Measurements from ENCODE around the gene DNAJC6. TPM values are rescaled to one million over a fixed set of nuclear protein-coding genes. Genes with fewer than 3 reads are reported as not detected.

The DNAJC6 gene
- total RNA-seq, 3 donors from 2014 or later, result 1.6 to 9.6 (median 1.8) TPM

DNA sequence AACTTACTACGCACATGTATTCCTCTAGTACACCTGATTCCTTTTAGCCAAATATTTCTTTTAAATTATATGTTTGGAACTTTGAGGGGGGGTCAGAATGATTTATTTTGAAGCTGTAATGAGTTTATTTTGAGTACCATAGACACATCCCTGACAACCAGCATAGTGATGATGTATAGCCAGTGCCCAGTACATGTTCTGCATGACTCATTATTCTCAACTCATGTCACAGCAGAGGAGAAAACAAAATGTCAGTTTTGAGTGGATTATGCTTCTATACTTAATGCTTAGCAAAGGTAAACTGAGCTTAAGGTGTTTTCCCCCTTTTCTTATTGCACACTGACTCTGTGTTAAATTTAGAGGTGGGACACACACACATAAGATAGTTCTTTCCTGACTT is 88.7 kb downstream of the DNAJC6 start:
- intact Hi-C loops (cut with DNase I, micrococcal nuclease), result no loop called here
- H3K4me1 ChIP-seq (ENCODE audit: low read depth), result no peaks in the 10 kb centered on the region
- H3K36me3 ChIP-seq (ENCODE audit: low read depth), result no peaks in the 10 kb centered on the region
- no peak overlapping the region for H3K4me3 ChIP-seq
- ATAC-seq (no peak), DNase-seq (no peak)
- no peaks in the 10 kb centered on the region for H3K9me3 ChIP-seq
- TF ChIP-seq, protein P1, sequence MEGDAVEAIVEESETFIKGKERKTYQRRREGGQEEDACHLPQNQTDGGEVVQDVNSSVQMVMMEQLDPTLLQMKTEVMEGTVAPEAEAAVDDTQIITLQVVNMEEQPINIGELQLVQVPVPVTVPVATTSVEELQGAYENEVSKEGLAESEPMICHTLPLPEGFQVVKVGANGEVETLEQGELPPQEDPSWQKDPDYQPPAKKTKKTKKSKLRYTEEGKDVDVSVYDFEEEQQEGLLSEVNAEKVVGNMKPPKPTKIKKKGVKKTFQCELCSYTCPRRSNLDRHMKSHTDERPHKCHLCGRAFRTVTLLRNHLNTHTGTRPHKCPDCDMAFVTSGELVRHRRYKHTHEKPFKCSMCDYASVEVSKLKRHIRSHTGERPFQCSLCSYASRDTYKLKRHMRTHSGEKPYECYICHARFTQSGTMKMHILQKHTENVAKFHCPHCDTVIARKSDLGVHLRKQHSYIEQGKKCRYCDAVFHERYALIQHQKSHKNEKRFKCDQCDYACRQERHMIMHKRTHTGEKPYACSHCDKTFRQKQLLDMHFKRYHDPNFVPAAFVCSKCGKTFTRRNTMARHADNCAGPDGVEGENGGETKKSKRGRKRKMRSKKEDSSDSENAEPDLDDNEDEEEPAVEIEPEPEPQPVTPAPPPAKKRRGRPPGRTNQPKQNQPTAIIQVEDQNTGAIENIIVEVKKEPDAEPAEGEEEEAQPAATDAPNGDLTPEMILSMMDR (IDR thresholded peaks at IDR 0.05), result no peak

GRCh38 chr1:65399003-65399402 is 89.7 kb downstream of the DNAJC6 start:
- DNase-seq, result no peak
- Histone ChIP-seq H3K36me3 (ENCODE audit: low read depth) (no peaks in the 10 kb centered on the region), H3K9me3 (no peaks in the 10 kb centered on the region), H3K4me3 (no peak overlapping the region), H3K4me1 (ENCODE audit: low read depth) (no peaks in the 10 kb centered on the region)
- TF ChIP-seq, protein P1 (IDR thresholded peaks at IDR 0.05), result no peak
- intact Hi-C loops (cut with DNase I, micrococcal nuclease), result no loop called here
- ATAC-seq, result no peak

DNA sequence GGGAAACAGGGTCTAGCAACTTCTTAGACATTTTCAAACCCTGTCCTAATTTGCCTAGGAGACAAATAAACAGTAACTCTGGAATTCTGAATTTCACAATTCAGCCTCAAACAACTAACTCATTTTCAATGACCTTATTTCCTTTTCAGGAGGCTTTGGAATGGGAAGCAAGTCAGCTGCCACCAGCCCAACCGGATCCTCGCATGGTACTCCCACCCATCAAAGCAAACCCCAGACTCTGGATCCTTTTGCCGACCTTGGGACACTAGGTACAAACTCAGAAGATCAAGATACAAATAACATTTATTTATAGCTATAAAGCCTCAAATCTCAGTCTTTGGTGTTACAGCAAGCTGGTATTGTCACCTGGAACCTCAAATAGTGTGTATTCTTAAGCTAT is 92.3 kb downstream of the DNAJC6 start:
- DNase-seq, result no peak
- TF ChIP-seq, protein P1 (IDR thresholded peaks at IDR 0.05), result no peak

DNA sequence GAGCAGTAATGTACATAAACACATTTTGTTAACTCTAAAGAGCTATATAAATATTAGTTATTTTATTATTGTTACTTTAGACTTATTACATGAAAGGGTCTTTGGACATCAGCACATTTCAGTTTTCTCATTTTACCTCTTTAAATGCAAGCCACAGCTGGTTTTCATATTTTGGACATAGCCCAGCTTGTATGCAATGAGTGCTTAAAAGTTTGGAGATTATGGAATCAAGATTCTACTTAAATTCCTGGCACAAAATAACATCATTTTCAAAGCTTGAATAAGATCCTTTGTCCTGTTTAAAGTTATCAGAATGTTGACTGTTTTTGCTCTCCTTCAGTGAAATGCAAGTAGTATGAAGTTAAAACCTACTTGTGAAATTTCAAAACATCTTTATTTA is 95.6 kb downstream of the DNAJC6 start:
- Histone ChIP-seq H3K9me3 (no peaks in the 10 kb centered on the region), H3K4me3 (no peak overlapping the region), H3K36me3 (ENCODE audit: low read depth) (no peaks in the 10 kb centered on the region), H3K4me1 (ENCODE audit: low read depth) (no peaks in the 10 kb centered on the region)
- no peak for DNase-seq
- no peak for ATAC-seq
- TF ChIP-seq, protein P1 (IDR thresholded peaks at IDR 0.05), result no peak
- intact Hi-C loops (cut with DNase I, micrococcal nuclease), result no loop called here

More for the DNA sequence above, 92.3 kb downstream of the DNAJC6 start:
- Histone ChIP-seq H3K9me3 (no peaks in the 10 kb centered on the region), H3K4me1 (ENCODE audit: low read depth) (no peaks in the 10 kb centered on the region), H3K36me3 (ENCODE audit: low read depth) (no peaks in the 10 kb centered on the region), H3K4me3 (no peak overlapping the region)
- no peak for ATAC-seq
- intact Hi-C loops (cut with DNase I, micrococcal nuclease), result no loop called here

- Histone ChIP-seq H3K9me3 (no peaks in the 10 kb centered on the region), H3K4me3 (no peak overlapping the region), H3K36me3 (ENCODE audit: low read depth) (no peaks in the 10 kb centered on the region), H3K4me1 (ENCODE audit: low read depth) (no peaks in the 10 kb centered on the region)
- TF ChIP-seq, protein P1 (IDR thresholded peaks at IDR 0.05), result no peak
- DNase-seq (no peak), ATAC-seq (peak; percentile 20)
- intact Hi-C loops (cut with DNase I, micrococcal nuclease), result no loop called here
These were observed 98.5 kb downstream of the DNAJC6 start for GRCh38 chr1:65407877-65408276.

DNA sequence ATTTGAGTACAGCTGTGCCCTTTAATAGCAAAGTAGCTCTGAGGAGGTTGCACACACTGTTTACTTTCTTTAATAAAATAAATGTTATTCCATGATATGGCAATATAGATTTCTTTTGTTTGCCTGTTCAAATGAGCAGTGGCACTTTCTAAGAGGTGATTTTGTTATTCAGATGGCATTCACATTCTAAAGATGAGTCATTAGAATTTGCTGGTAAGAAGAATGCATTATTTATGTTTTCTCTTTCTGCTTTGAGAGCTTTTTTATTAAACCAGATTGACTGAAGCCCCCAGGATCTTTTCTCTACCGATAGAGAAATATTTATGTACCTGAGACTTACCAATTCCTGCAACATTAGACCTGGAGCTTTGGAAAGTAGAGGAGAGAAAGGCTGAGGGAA is 100.0 kb downstream of the DNAJC6 start:
- intact Hi-C loops (cut with DNase I, micrococcal nuclease), result no loop called here
- no peaks in the 10 kb centered on the region for H3K9me3 ChIP-seq
- TF ChIP-seq, protein P1 (IDR thresholded peaks at IDR 0.05), result no peak
- H3K4me1 ChIP-seq (ENCODE audit: low read depth), result no peaks in the 10 kb centered on the region
- H3K4me3 ChIP-seq, result no peak overlapping the region
- no peaks in the 10 kb centered on the region for H3K36me3 ChIP-seq (ENCODE audit: low read depth)
- DNase-seq (no peak), ATAC-seq (no peak)

Data from mucosa of descending colon (tissue), 3 donors.